ENCODE data around the gene BRINP3. TPM values are rescaled to one million over a fixed set of nuclear protein-coding genes. Genes with fewer than 3 reads are reported as not detected.
A peak's percentile ranks its signal among the peaks of the same experiment; 100 is the strongest.

Gene BRINP3
- total and polyA plus RNA-seq, 4 donors, result 24.4 to 86.6 (median 64.1) TPM

- Histone ChIP-seq H3K36me3 (ENCODE audit: control insufficient read depth, insufficient read depth, low read length) (peaks cover 4% of the 10 kb centered on the region), H3K4me3 (ENCODE audit: low read depth, low read length) (no peak overlapping the region), H3K4me1 (ENCODE audit: control insufficient read depth, insufficient read depth, low read length) (no peaks in the 10 kb centered on the region), H3K27ac (ENCODE audit: low read depth, low read length) (no peak overlapping the region), H3K27me3 (ENCODE audit: control insufficient read depth, insufficient read depth, low read length) (no peaks in the 10 kb centered on the region), H3K9me3 (ENCODE audit: control insufficient read depth, insufficient read depth, low read length) (no peaks in the 10 kb centered on the region)
- 92% methylated on average over 7 of the region's 7 CpGs for WGBS (ENCODE audit: insufficient coverage)
- DNase-seq (ENCODE audit: low read depth in 4 of 6, low spot score in 6 of 6), result no peak
These were observed 379.6 kb downstream of the BRINP3 start for GRCh38 chr1:190098107-190098506.

GRCh38 chr1:190095596-190095995 is 382.1 kb downstream of the BRINP3 start:
- Histone ChIP-seq H3K4me3 (ENCODE audit: low read depth, low read length) (no peak overlapping the region), H3K36me3 (ENCODE audit: control insufficient read depth, insufficient read depth, low read length) (peaks cover 4% of the 10 kb centered on the region), H3K27ac (ENCODE audit: low read depth, low read length) (no peak overlapping the region), H3K27me3 (ENCODE audit: control insufficient read depth, insufficient read depth, low read length) (no peaks in the 10 kb centered on the region), H3K9me3 (ENCODE audit: control insufficient read depth, insufficient read depth, low read length) (no peaks in the 10 kb centered on the region), H3K4me1 (ENCODE audit: control insufficient read depth, insufficient read depth, low read length) (no peaks in the 10 kb centered on the region)
- DNase-seq (ENCODE audit: low read depth in 4 of 6, low spot score in 6 of 6), result no peak
- WGBS (ENCODE audit: insufficient coverage), result no CpG with 5 or more reads among the region's 1 CpG

GRCh38 chr1:190084552-190084951 is 393.1 kb downstream of the BRINP3 start:
- Histone ChIP-seq H3K9me3 (ENCODE audit: control insufficient read depth, insufficient read depth, low read length) (peaks cover 3% of the 10 kb centered on the region), H3K27me3 (ENCODE audit: control insufficient read depth, insufficient read depth, low read length) (no peaks in the 10 kb centered on the region), H3K36me3 (ENCODE audit: control insufficient read depth, insufficient read depth, low read length) (no peaks in the 10 kb centered on the region), H3K27ac (ENCODE audit: low read depth, low read length) (no peak overlapping the region), H3K4me1 (ENCODE audit: control insufficient read depth, insufficient read depth, low read length) (no peaks in the 10 kb centered on the region), H3K4me3 (ENCODE audit: low read depth, low read length) (no peak overlapping the region)
- whole genome bisulfite sequencing (ENCODE audit: insufficient coverage), result 74% methylated on average over 8 of the region's 8 CpGs
- no peak for DNase-seq (ENCODE audit: low read depth in 4 of 6, low spot score in 6 of 6)

GRCh38 chr1:190068304-190068703 is 409.4 kb downstream of the BRINP3 start:
- Histone ChIP-seq H3K27me3 (ENCODE audit: control insufficient read depth, insufficient read depth, low read length) (no peaks in the 10 kb centered on the region), H3K9me3 (ENCODE audit: control insufficient read depth, insufficient read depth, low read length) (no peaks in the 10 kb centered on the region), H3K4me3 (ENCODE audit: low read depth, low read length) (no peak overlapping the region), H3K4me1 (ENCODE audit: control insufficient read depth, insufficient read depth, low read length) (no peaks in the 10 kb centered on the region), H3K36me3 (ENCODE audit: control insufficient read depth, insufficient read depth, low read length) (no peaks in the 10 kb centered on the region), H3K27ac (ENCODE audit: low read depth, low read length) (no peak overlapping the region)
- no peak for DNase-seq (ENCODE audit: low read depth in 4 of 6, low spot score in 6 of 6)
- WGBS (ENCODE audit: insufficient coverage), result no CpG with 5 or more reads among the region's 2 CpGs

GRCh38 chr1:190067592-190067991 is 410.1 kb downstream of the BRINP3 start:
- WGBS (ENCODE audit: insufficient coverage), result no CpG with 5 or more reads among the region's 3 CpGs
- Histone ChIP-seq H3K27me3 (ENCODE audit: control insufficient read depth, insufficient read depth, low read length) (no peaks in the 10 kb centered on the region), H3K27ac (ENCODE audit: low read depth, low read length) (no peak overlapping the region), H3K36me3 (ENCODE audit: control insufficient read depth, insufficient read depth, low read length) (no peaks in the 10 kb centered on the region), H3K4me3 (ENCODE audit: low read depth, low read length) (no peak overlapping the region), H3K4me1 (ENCODE audit: control insufficient read depth, insufficient read depth, low read length) (no peaks in the 10 kb centered on the region), H3K9me3 (ENCODE audit: control insufficient read depth, insufficient read depth, low read length) (no peaks in the 10 kb centered on the region)
- DNase-seq (ENCODE audit: low read depth in 4 of 6, low spot score in 6 of 6), result no peak

DNA sequence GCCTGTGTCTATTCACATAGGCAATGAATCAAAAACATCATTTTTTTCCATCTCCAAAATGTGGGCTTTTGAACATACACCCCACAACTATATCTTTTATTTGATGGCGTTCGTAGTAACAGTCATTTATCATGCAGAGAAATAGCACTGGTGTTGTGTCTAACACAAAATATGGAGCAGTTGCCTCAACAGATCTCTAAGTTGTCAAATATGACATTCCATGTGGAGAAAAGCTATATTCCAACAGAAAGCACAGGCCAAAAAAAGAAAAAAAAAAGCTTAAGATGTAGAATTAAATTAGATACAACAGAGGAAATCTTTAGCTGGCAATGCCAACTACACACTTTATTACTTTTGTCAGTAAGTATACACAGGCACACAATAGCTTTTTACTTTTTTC is 411.7 kb downstream of the BRINP3 start:
- WGBS (ENCODE audit: insufficient coverage), result no CpG with 5 or more reads among the region's 2 CpGs
- no peak overlapping the region for H3K27ac ChIP-seq (ENCODE audit: low read depth, low read length)
- H3K27me3 ChIP-seq (ENCODE audit: control insufficient read depth, insufficient read depth, low read length), result no peaks in the 10 kb centered on the region
- no peaks in the 10 kb centered on the region for H3K36me3 ChIP-seq (ENCODE audit: control insufficient read depth, insufficient read depth, low read length)
- no peak overlapping the region for H3K4me3 ChIP-seq (ENCODE audit: low read depth, low read length)
- H3K9me3 ChIP-seq (ENCODE audit: control insufficient read depth, insufficient read depth, low read length), result no peaks in the 10 kb centered on the region
- H3K4me1 ChIP-seq (ENCODE audit: control insufficient read depth, insufficient read depth, low read length), result no peaks in the 10 kb centered on the region
- DNase-seq (ENCODE audit: low read depth in 4 of 6, low spot score in 6 of 6), result peak in 1 of 6 donors; percentile 72

- H3K4me1 ChIP-seq (ENCODE audit: control insufficient read depth, insufficient read depth, low read length), result no peaks in the 10 kb centered on the region
- H3K36me3 ChIP-seq (ENCODE audit: control insufficient read depth, insufficient read depth, low read length), result no peaks in the 10 kb centered on the region
- no peaks in the 10 kb centered on the region for H3K9me3 ChIP-seq (ENCODE audit: control insufficient read depth, insufficient read depth, low read length)
- H3K27me3 ChIP-seq (ENCODE audit: control insufficient read depth, insufficient read depth, low read length), result no peaks in the 10 kb centered on the region
- peak in 2 of 6 donors; percentile 5 to 39 for DNase-seq (ENCODE audit: low read depth in 4 of 6, low spot score in 6 of 6)
- H3K27ac ChIP-seq (ENCODE audit: low read depth, low read length), result no peak overlapping the region
- H3K4me3 ChIP-seq (ENCODE audit: low read depth, low read length), result no peak overlapping the region
- no CpG with 5 or more reads among the region's 1 CpG for WGBS (ENCODE audit: insufficient coverage)
These were observed 428.4 kb downstream of the BRINP3 start for GRCh38 chr1:190049314-190049713.

Measured in spinal cord (tissue), 10 donors.